Bronchial epithelial cell (primary cell): ENCODE measurements around the gene P2RY2. TPM values are rescaled to one million over a fixed set of nuclear protein-coding genes. Genes with fewer than 3 reads are reported as not detected.
A peak's percentile ranks its signal among the peaks of the same experiment; 100 is the strongest.

ENCODE experiments used
- DNase-seq: peaks from one replicate; pipeline ENCODE4 v3.0.0-alpha.2; 2010; ENCODE audit warnings: low read depth
- FAIRE-seq: peaks from 2 replicates; lab custom pipeline; 2011; peaks lifted over from hg19 to GRCh38; lab: Jason Lieb, UNC
- H3K27me3 ChIP-seq: 2 replicates; pipeline ENCODE4 v1.5.1; 2011; ENCODE audit warnings: low read length; ENCODE audit not compliant: control insufficient read depth, insufficient read depth
- H3K36me3 ChIP-seq: 2 replicates; pipeline ENCODE4 v1.5.1; 2011; ENCODE audit warnings: low read length; ENCODE audit not compliant: control insufficient read depth, insufficient read depth
- H3K4me3 ChIP-seq: 2 replicates; pipeline ENCODE4 v1.5.1; 2011; ENCODE audit warnings: mild to moderate bottlenecking, low read depth, low read length, control low read depth
- CTCF ChIP-seq: IDR thresholded peaks from 2 replicates; pipeline ENCODE4 v1.5.1; 2011; ENCODE audit warnings: mild to moderate bottlenecking, moderate library complexity, low read length, control low read depth, inconsistent platforms; ENCODE audit not compliant: insufficient read depth, severe bottlenecking
- total RNA-seq: library from RNA; depleted of rRNA; stranded (reverse); fragments of >200 nt; gene quantifications from 2 replicates; pipeline ENCODE4 v1.2.1, GENCODE V29; 2014

Gene P2RY2
- total RNA-seq, 1 donor from 2014 or later: 9.0 TPM

- no peak overlapping the region for H3K4me3 ChIP-seq
- no peak for TF ChIP-seq CTCF
- DNase-seq (no peak), FAIRE-seq (no peak)
- peaks cover 5% of the 10 kb centered on the region for H3K36me3 ChIP-seq
- no peaks in the 10 kb centered on the region for H3K27me3 ChIP-seq
Measured at GRCh38 chr11:73245461-73245860, 27.4 kb downstream of the P2RY2 start.

GRCh38 chr11:73246303-73246702 is 28.2 kb downstream of the P2RY2 start:
- Histone ChIP-seq H3K36me3 (peaks cover 4% of the 10 kb centered on the region), H3K27me3 (no peaks in the 10 kb centered on the region), H3K4me3 (no peak overlapping the region)
- no peak for TF ChIP-seq CTCF
- FAIRE-seq: no peak
- no peak for DNase-seq

- DNase-seq: no peak
- FAIRE-seq: no peak
- Histone ChIP-seq H3K27me3 (no peaks in the 10 kb centered on the region), H3K4me3 (no peak overlapping the region), H3K36me3 (no peaks in the 10 kb centered on the region)
- no peak for TF ChIP-seq CTCF
Measured at GRCh38 chr11:73248526-73249185, 30.6 kb downstream of the P2RY2 start.

- Histone ChIP-seq H3K27me3 (no peaks in the 10 kb centered on the region), H3K36me3 (no peaks in the 10 kb centered on the region), H3K4me3 (no peak overlapping the region)
- DNase-seq (peak; percentile 35), FAIRE-seq (no peak)
- no peak for TF ChIP-seq CTCF
Measured at GRCh38 chr11:73249304-73249703, 31.2 kb downstream of the P2RY2 start.

GRCh38 chr11:73249853-73250783 is 32.0 kb downstream of the P2RY2 start:
- DNase-seq: no peak

More at GRCh38 chr11:73249853-73250783, 32.0 kb downstream of the P2RY2 start:
- no peak for FAIRE-seq
- Histone ChIP-seq H3K4me3 (no peak overlapping the region), H3K27me3 (no peaks in the 10 kb centered on the region), H3K36me3 (no peaks in the 10 kb centered on the region)
- TF ChIP-seq CTCF: no peak
